Esophagus squamous epithelium (tissue), 4 donors: ENCODE data around the gene WDR76.

ENCODE experiments used
- POLR2A ChIP-seq, 4 donors: fragments of 450-650 bp; IDR thresholded peaks; one replicate each; pipeline ENCODE4 v1.6.1; 2017; ENCODE audit warnings: antibody characterized with exemption in 4 of 4, mild to moderate bottlenecking in 4 of 4, moderate library complexity in 3 of 4
- TF ChIP-seq, protein P1 (sequence below), 6 experiments: fragments of 450-650 bp in 4 of 6; fragments of 200-600 bp in 2 of 6; sonication (generic) in 2 of 6; IDR thresholded peaks; one replicate each; pipeline ENCODE4 v1.5.1; 2016 to 2019; ENCODE audit warnings: antibody characterized with exemption in 6 of 6, mild to moderate bottlenecking in 4 of 6, moderate library complexity in 4 of 6

DNA sequence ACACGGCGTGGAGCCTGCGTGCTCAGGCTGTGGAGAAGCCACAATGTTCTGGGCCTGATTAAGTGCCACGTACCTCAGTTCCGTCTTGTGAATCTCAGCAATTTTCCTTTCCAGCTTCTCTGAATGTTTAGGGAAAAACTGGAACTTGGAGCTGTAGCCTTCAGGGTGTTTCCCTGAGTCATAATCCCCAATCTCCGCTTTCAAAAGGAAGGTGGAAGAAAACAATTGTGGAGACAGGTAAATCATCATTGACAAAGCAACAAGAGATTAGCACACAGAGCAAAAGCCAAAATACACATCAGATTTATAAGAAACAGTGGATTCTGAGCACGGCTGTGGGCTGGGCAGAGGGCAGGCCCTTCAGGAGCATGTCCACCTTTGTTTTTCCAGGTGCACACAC is 79.0 kb downstream of the WDR76 start:
- TF ChIP-seq, protein P1, sequence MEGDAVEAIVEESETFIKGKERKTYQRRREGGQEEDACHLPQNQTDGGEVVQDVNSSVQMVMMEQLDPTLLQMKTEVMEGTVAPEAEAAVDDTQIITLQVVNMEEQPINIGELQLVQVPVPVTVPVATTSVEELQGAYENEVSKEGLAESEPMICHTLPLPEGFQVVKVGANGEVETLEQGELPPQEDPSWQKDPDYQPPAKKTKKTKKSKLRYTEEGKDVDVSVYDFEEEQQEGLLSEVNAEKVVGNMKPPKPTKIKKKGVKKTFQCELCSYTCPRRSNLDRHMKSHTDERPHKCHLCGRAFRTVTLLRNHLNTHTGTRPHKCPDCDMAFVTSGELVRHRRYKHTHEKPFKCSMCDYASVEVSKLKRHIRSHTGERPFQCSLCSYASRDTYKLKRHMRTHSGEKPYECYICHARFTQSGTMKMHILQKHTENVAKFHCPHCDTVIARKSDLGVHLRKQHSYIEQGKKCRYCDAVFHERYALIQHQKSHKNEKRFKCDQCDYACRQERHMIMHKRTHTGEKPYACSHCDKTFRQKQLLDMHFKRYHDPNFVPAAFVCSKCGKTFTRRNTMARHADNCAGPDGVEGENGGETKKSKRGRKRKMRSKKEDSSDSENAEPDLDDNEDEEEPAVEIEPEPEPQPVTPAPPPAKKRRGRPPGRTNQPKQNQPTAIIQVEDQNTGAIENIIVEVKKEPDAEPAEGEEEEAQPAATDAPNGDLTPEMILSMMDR (IDR thresholded peaks at IDR 0.05), result no peak
- no peak for TF ChIP-seq POLR2A (IDR thresholded peaks at IDR 0.05)
